Heart left ventricle (tissue), 16 donors: ENCODE measurements around the gene TMEM72. TPM values are rescaled to one million over a fixed set of nuclear protein-coding genes. Genes with fewer than 3 reads are reported as not detected.

Source experiments
- ATAC-seq, 4 donors: fragments of 200-7000 bp; cut with Tn5 transposase; one replicate each; pipeline ENCODE4 v1.9.1; 2020 to 2022; ENCODE audit warnings: moderate library complexity in 4 of 4, mild to moderate bottlenecking in 3 of 4, moderate number of reproducible peaks in 1 of 4
- DNase-seq, 5 donors: peaks; one replicate each; pipeline ENCODE4 v3.0.0-alpha.2; 2020
- H3K27ac ChIP-seq, 12 donors: fragments of 200-600 bp; sonication (generic) in 4 of 12; one replicate each; pipeline versions ENCODE4 v1.5.0 to v1.8.0; 2016 to 2022; ENCODE audit warnings: mild to moderate bottlenecking in 2 of 12
- H3K27me3 ChIP-seq, 9 donors: fragments of 200-600 bp; sonication (generic) in 2 of 9; one replicate each; pipeline versions ENCODE4 v1.5.1 to v1.8.0; 2016 to 2022; ENCODE audit warnings: mild to moderate bottlenecking in 3 of 9
- H3K36me3 ChIP-seq, 9 donors: fragments of 200-600 bp; sonication (generic) in 2 of 9; one replicate each; pipeline versions ENCODE4 v1.5.0 to v1.8.0; 2018 to 2022; ENCODE audit warnings: mild to moderate bottlenecking in 2 of 9
- H3K4me1 ChIP-seq, 12 donors: fragments of 200-600 bp; sonication (generic) in 4 of 12; one replicate each; pipeline versions ENCODE4 v1.5.0 to v1.8.0; 2016 to 2022; ENCODE audit warnings: mild to moderate bottlenecking in 3 of 12
- H3K4me3 ChIP-seq, 12 donors: fragments of 200-600 bp; sonication (generic) in 4 of 12; one replicate each; pipeline versions ENCODE4 v1.5.0 to v1.8.0; 2017 to 2022; ENCODE audit warnings: mild to moderate bottlenecking in 9 of 12, moderate library complexity in 4 of 12
- H3K9me3 ChIP-seq, 12 donors: fragments of 200-600 bp; sonication (generic) in 4 of 12; one replicate each; pipeline versions ENCODE4 v1.5.0 to v1.8.0; 2016 to 2022; ENCODE audit warnings: mild to moderate bottlenecking in 1 of 12
- POLR2A ChIP-seq, 2 donors: fragments of 450-650 bp; IDR thresholded peaks; one replicate each; pipeline ENCODE4 v1.6.1; 2017; ENCODE audit warnings: antibody characterized with exemption in 2 of 2, mild to moderate bottlenecking in 2 of 2, moderate library complexity in 2 of 2
- WGBS, 4 donors: extraction: QIAGEN DNeasy Blood & Tissue Kit in 2 of 4; methylation state at CpG; one replicate each; pipeline versions ENCODE4 v1.1.5 to v1.1.7; 2013 to 2018; 5-methylcytosine and 5-hydroxymethylcytosine counted together
- intact Hi-C, 10 donors: fragments of 100-400 bp; cut with DNase I; formaldehyde crosslinking; loops; one replicate each; pipeline versions ENCODE4 v1.11.1 to v1.14.2; 2022
- polyA plus RNA-seq, 2 donors: library from polyadenylated mRNA; stranded (reverse); fragments of 200-250 nt; gene quantifications; one replicate each; pipeline ENCODE4 v1.2.3, GENCODE V29; 2013
- total RNA-seq, 9 donors: library from RNA; depleted of rRNA in 2 of 9; stranded (reverse); fragments of >200 nt in 2 of 9; fragmentation: NEBNext Ultra II Directional in 3 of 9; extraction: Animal tissue kit (Norgen Biotek cat#: 25700) in 3 of 9; gene quantifications; one replicate each; pipeline versions ENCODE4 v1.1.0 to v1.2.4, GENCODE V29; 2016 to 2023
- TF ChIP-seq, protein P1 (sequence below), 12 donors: fragments of 200-600 bp; sonication (generic) in 4 of 12; IDR thresholded peaks; one replicate each; pipeline versions ENCODE4 v1.5.0 to v1.8.0; 2018 to 2022; ENCODE audit warnings: antibody characterized with exemption in 12 of 12, mild to moderate bottlenecking in 5 of 12
- donor health status: ischemic (EF 13 %, LVEDD 7.1; RV severe dilation, severe dysfunction).
- donor health status: healthy with polysubstance abuse.
- donor health status: DM: no; HTN: yes; CAD: no.
- donor health status: DM: no; HTN: no; CAD: no.
- donor health status: ischemic (EF 25% LVEDD 6.9; RV normal size, moderate dysfunction).
- donor health status: ischemic (EF 25% LVEDD 5.7; RV mildly dilated, moderate dysfunction).
- donor health status: healthy.
- donor health status: DM: yes; HTN: yes; CAD: no.
- donor health status: ischemic (EF 35%, LVEDD 5.7; RV mildly dilated, moderate dysfunction).
- donor health status: nonischemic (EF 11% LVEDD 7.7; RV severe dilation, severe dysfunction).
- donor health status: DM: yes; HTN: yes; CAD: no.
- donor health status: PGD.
- donor health status: ischemic (EF 29% LVEDD 5.4; RV normal size, mild dysfunction).
- donor health status: nonischemic (EF 23%, LVEDD 6.1; RV moderate dilation, normal function).

TMEM72 gene
- total and polyA plus RNA-seq, 11 donors = 0.15 to 0.27 TPM; not detected in 9

DNA sequence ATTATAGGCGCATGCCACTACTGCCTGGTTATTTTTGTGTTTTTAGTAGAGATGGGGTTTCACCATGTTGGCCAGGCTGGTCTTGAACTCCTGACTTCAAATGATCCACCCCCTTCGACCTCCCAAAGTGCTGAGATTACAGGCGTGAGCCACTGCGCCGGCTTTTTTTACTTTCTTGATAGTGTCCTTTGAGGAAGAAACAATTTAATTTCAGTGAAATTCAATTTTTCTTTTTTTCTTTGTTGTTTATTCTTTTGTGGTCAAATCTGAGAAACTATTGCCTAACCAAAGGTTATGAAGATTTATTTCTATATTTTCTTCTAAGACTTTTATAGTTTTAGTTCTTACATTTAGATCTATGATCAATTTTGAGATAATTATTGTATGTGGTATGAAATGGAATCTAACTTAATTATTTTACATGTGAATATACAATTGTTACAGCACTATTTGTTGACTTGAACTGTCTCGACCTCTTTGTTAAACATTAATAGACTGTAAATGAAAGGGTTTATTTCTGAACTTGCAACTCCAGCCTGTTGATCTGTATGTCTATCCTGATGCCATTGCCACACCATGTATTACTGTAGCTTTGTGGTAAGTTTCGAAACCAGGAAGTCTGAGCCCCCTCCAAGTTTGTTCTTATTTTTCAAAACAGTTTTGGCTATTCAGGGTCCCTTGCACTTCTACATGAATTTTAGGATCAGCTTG, 28.7 kb downstream of the TMEM72 start:
- TF ChIP-seq, protein P1, sequence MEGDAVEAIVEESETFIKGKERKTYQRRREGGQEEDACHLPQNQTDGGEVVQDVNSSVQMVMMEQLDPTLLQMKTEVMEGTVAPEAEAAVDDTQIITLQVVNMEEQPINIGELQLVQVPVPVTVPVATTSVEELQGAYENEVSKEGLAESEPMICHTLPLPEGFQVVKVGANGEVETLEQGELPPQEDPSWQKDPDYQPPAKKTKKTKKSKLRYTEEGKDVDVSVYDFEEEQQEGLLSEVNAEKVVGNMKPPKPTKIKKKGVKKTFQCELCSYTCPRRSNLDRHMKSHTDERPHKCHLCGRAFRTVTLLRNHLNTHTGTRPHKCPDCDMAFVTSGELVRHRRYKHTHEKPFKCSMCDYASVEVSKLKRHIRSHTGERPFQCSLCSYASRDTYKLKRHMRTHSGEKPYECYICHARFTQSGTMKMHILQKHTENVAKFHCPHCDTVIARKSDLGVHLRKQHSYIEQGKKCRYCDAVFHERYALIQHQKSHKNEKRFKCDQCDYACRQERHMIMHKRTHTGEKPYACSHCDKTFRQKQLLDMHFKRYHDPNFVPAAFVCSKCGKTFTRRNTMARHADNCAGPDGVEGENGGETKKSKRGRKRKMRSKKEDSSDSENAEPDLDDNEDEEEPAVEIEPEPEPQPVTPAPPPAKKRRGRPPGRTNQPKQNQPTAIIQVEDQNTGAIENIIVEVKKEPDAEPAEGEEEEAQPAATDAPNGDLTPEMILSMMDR (IDR thresholded peaks at IDR 0.05) = no peak
- TF ChIP-seq POLR2A (IDR thresholded peaks at IDR 0.05) = no peak
- peaks cover 0 to 38% (median 18%) of the 10 kb centered on the region in 12 donors for H3K4me1 ChIP-seq
- H3K9me3 ChIP-seq = peaks cover 0 to 12% (median 1%) of the 10 kb centered on the region in 12 donors
- DNase-seq = peak in 1 of 5 donors; percentile 4
- no peak for ATAC-seq
- intact Hi-C loops = no loop called here
- no peaks in the 10 kb centered on the region for H3K27me3 ChIP-seq
- peak overlapping the region in 1 of 12 donors; percentile 70 for H3K27ac ChIP-seq
- no peak overlapping the region for H3K4me3 ChIP-seq
- WGBS, 4 donors = 92 to 94% (median 93%) methylated on average over 7 of the region's 7 CpGs
- no peaks in the 10 kb centered on the region for H3K36me3 ChIP-seq

DNA sequence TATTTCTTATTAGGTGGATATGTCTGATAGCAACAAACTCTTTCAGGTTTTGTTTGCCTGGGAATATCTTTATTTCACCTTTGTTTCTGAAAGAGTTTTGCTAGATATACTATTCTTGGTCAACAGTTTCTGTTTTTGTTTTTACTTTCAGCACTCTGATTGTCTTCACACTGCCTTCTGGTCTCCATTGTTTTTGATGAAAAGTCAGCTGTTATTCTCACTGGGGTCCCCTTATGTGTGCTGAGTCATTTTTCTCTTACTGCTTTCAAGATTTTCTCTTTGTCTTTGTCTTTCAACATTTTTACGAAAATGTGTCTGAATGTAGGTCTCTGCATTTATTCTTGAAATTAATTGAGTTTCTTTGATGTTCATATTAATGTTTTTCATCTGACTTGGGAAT, 33.2 kb downstream of the TMEM72 start:
- DNase-seq (no peak), ATAC-seq (no peak)
- no peak for TF ChIP-seq POLR2A (IDR thresholded peaks at IDR 0.05)
- TF ChIP-seq, protein P1 (IDR thresholded peaks at IDR 0.05) = no peak
- intact Hi-C loops = no loop called here
- 51 to 100% (median 94%) methylated on average over 1 of the region's 1 CpG for WGBS, 4 donors
- Histone ChIP-seq H3K4me3 (no peak overlapping the region), H3K9me3 (peaks cover 0 to 12% (median 1%) of the 10 kb centered on the region in 12 donors), H3K36me3 (no peaks in the 10 kb centered on the region), H3K27me3 (no peaks in the 10 kb centered on the region), H3K4me1 (peaks cover 0 to 42% (median 20%) of the 10 kb centered on the region in 12 donors), H3K27ac (no peak overlapping the region)

DNA sequence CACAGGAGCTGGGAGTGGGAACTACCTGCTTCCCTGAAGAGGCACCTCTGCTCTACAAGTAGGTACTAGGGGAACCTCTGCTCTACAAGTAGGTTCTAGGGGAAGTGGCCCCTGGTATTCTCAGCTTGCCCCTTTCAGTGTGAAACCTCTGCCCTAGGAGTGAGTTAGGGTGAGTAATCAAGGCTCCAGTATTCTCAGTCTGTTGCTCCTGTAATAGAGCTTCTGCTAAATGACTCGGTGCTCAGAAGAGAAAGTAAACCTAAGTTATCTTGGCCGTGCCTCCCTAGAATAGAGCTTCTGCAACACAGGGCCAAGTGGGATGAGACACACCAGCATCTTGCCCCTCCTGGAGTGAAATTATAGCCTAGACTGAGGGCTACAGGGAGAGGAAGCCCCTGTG, 35.1 kb downstream of the TMEM72 start:
- TF ChIP-seq, protein P1 (IDR thresholded peaks at IDR 0.05) = no peak
- TF ChIP-seq POLR2A (IDR thresholded peaks at IDR 0.05) = no peak
- intact Hi-C loops = no loop called here
- DNase-seq = peak in 1 of 5 donors; percentile 3
- H3K4me1 ChIP-seq = peaks cover 0 to 54% (median 34%) of the 10 kb centered on the region in 12 donors
- no peaks in the 10 kb centered on the region for H3K36me3 ChIP-seq
- H3K9me3 ChIP-seq = peaks cover 0 to 12% (median 1%) of the 10 kb centered on the region in 12 donors
- 21 to 43% (median 33%) methylated on average over 2 of the region's 2 CpGs for WGBS, 4 donors
- no peak overlapping the region for H3K4me3 ChIP-seq
- no peaks in the 10 kb centered on the region for H3K27me3 ChIP-seq
- H3K27ac ChIP-seq = peak overlapping the region in 5 of 12 donors; percentile 8 to 61 (median 39)
- peak in 1 of 4 donors; percentile 25 for ATAC-seq

DNA sequence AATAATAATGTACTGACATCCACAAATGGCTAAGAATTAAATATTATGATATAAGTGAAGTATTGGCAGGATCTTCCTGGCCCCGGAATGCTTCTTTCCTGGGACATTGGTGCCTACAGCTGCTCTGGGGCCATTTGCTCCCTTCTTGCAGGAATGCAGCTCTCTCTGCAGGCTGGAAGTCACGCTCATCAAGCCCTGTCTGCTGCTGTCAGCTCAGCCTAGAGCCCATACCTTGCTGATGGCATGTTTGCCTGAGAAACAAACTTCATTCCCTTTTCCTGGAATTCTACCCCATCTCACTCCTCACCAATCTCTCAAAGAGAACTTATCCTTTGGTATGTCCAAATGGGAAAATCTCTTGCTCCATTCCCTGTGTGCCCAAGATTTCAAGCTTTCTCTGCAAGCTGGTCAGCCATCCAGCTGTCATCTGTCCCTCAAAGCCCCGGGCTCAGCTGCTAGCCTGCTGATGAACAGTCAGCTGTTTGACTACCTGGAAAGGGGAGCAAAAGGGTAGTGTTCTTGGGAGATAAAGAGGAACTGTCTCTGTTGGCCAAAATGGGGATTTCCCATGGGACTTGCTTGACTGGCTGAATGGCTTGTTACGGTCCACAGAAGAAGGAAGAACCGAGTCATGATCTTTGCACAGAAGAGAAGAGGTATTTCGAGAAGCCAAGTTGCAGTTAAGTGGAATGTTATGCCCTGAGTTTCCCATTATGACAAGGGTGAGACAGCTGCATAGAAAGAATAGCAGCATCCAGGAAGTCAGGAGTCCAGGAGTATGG, 36.4 kb downstream of the TMEM72 start:
- DNase-seq (peak in 1 of 5 donors; percentile 13), ATAC-seq (no peak)
- Histone ChIP-seq H3K27ac (peak overlapping the region in 2 of 12 donors; percentile 9 to 83), H3K4me1 (peaks cover 0 to 61% (median 42%) of the 10 kb centered on the region in 12 donors), H3K27me3 (no peaks in the 10 kb centered on the region), H3K9me3 (peaks cover 0 to 12% (median 1%) of the 10 kb centered on the region in 12 donors), H3K4me3 (no peak overlapping the region), H3K36me3 (peaks cover 0 to 8% (median 0%) of the 10 kb centered on the region in 9 donors)
- intact Hi-C loops = no loop called here
- WGBS, 4 donors = 76 to 85% (median 81%) methylated on average over 6 of the region's 6 CpGs
- TF ChIP-seq, protein P1 (IDR thresholded peaks at IDR 0.05) = no peak
- no peak for TF ChIP-seq POLR2A (IDR thresholded peaks at IDR 0.05)
